PC-3 (cell line): ENCODE data around the gene EDDM3A. TPM values are rescaled to one million over a fixed set of nuclear protein-coding genes. Genes with fewer than 3 reads are reported as not detected.

Source experiments
- ATAC-seq: fragments of 200-7000 bp; cut with Tn5 transposase; 2 replicates; pipeline ENCODE4 v1.9.1; 2020; ENCODE audit warnings: mild to moderate bottlenecking, moderate library complexity
- BruUV-seq: library from RNA; stranded (reverse); fragments of 400-500 nt; replicated peaks from 2 replicates; lab custom pipeline; 2021; lab: Mats Ljungman, UMichigan
- CTCF ChIA-PET: fragments of 300-600 bp; sonication (Branson Sonifier 250); formaldehyde crosslinking; loops from one replicate; lab custom pipeline; 2022; ENCODE audit warnings: antibody characterized with exemption; lab: Charles Lee
- POLR2A ChIA-PET: fragments of 300-600 bp; sonication (Branson Sonifier 250); formaldehyde crosslinking; loops from one replicate; lab custom pipeline; 2022; ENCODE audit warnings: antibody characterized with exemption; ENCODE audit not compliant: unreplicated experiment; lab: Charles Lee
- DNase-seq: peaks from one replicate; pipeline ENCODE4 v3.0.0-alpha.2; 2015
- H2AFZ ChIP-seq: fragments of 300-600 bp; sonication (generic); 2 replicates; pipeline ENCODE4 v1.6.0; 2016; ENCODE audit warnings: antibody characterized with exemption, low read length
- H3F3A ChIP-seq: fragments of 300-600 bp; sonication (generic); one replicate; pipeline ENCODE4 v1.6.0; 2017; ENCODE audit warnings: antibody characterized with exemption, low read length, control low read depth, mild to moderate bottlenecking; ENCODE audit not compliant: unreplicated experiment
- H3K27ac ChIP-seq: fragments of 300-600 bp; sonication (generic); 2 replicates; pipeline ENCODE4 v1.5.1; 2016; ENCODE audit warnings: mild to moderate bottlenecking, low read length
- H3K27me3 ChIP-seq: fragments of 300-600 bp; sonication (generic); 2 replicates; pipeline ENCODE4 v1.6.1; 2016; ENCODE audit warnings: low read length, mixed read lengths
- H3K36me3 ChIP-seq: fragments of 300-600 bp; sonication (generic); 2 replicates; pipeline ENCODE4 v1.6.1; 2016; ENCODE audit warnings: low read depth, mixed run types, low read length, mixed read lengths
- H3K4me1 ChIP-seq: fragments of 300-600 bp; sonication (generic); 2 replicates; pipeline ENCODE4 v1.5.1; 2016; ENCODE audit warnings: low read length; ENCODE audit not compliant: insufficient read depth
- H3K4me2 ChIP-seq: fragments of 300-600 bp; sonication (generic); 2 replicates; pipeline ENCODE4 v1.6.0; 2016; ENCODE audit warnings: low read length
- H3K4me3 ChIP-seq: fragments of 300-600 bp; sonication (generic); 2 replicates; pipeline ENCODE4 v1.5.1; 2016; ENCODE audit warnings: mild to moderate bottlenecking, low read length, mixed read lengths
- H3K79me2 ChIP-seq: fragments of 300-600 bp; sonication (generic); 2 replicates; pipeline ENCODE4 v1.6.1; 2017; ENCODE audit warnings: low read length, mixed read lengths
- H3K9ac ChIP-seq: fragments of 300-600 bp; sonication (generic); 2 replicates; pipeline ENCODE4 v1.6.0; 2016; ENCODE audit warnings: mild to moderate bottlenecking, low read length
- H3K9me2 ChIP-seq: fragments of 300-600 bp; sonication (generic); replicated peaks from 2 replicates; pipeline ENCODE4 v1.6.1; 2016; ENCODE audit warnings: mixed run types, low read length, mixed read lengths
- H3K9me3 ChIP-seq: fragments of 300-600 bp; sonication (generic); 2 replicates; pipeline ENCODE4 v1.6.1; 2016; ENCODE audit warnings: low read length, mixed read lengths
- H4K20me1 ChIP-seq: fragments of 300-600 bp; sonication (generic); 2 replicates; pipeline ENCODE4 v1.6.1; 2016; ENCODE audit warnings: low read length, mixed read lengths
- CTCF ChIP-seq: fragments of 300-600 bp; sonication (generic); conservative IDR thresholded peaks from 2 replicates; pipeline ENCODE4 v1.5.1; 2017; ENCODE audit warnings: antibody characterized with exemption, low read depth, mild to moderate bottlenecking, low read length
- EZH2 ChIP-seq: fragments of 300-600 bp; sonication (generic); IDR thresholded peaks from one replicate; pipeline ENCODE4 v1.6.1; 2017; ENCODE audit warnings: antibody characterized with exemption, mild to moderate bottlenecking, low read length; ENCODE audit not compliant: unreplicated experiment
- EZH2phosphoT487 ChIP-seq: fragments of 300-600 bp; sonication (generic); IDR thresholded peaks from 2 replicates; pipeline ENCODE4 v1.6.1; 2018; ENCODE audit warnings: mild to moderate bottlenecking, antibody characterized with exemption, low read length, borderline replicate concordance
- intact Hi-C: fragments of 100-400 bp; cut with micrococcal nuclease; formaldehyde crosslinking; loops from 2 replicates; pipeline ENCODE4 v1.9.0; 2023
- total RNA-seq: library from RNA; depleted of rRNA; stranded (reverse); fragments of >200 nt; gene quantifications from 2 replicates; pipeline ENCODE4 v1.2.3, GENCODE V29; 2014

Gene EDDM3A
- total RNA-seq, 1 experiment from 2014 or later = not detected

DNA sequence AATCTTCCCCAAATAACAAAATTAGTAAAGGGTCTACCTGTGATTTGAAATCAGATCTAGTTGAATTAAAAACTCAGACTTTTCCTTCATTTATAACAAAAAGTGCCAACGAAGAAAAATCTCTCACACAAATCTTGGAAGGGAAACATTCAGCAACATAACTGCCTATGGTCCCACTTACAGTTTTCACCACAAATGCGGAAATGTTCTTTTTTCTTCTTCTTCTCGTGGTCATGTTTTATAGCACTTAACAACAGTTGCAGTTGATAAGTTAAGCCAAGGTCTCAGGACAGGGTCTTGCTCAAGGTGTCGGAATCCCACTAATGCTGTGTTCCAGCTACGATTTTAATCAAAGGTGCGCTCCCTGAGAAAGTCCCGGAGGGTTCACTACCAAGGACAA, 45.5 kb downstream of the EDDM3A start:
- no peak overlapping the region for H2AFZ ChIP-seq
- TF ChIP-seq EZH2phosphoT487 (no peak), EZH2 (no peak), CTCF (no peak)
- BruUV-seq = no TSS peak
- no peaks in the 10 kb centered on the region for H3K9me2 ChIP-seq
- H3K4me3 ChIP-seq = no peak overlapping the region
- ATAC-seq (no peak), DNase-seq (no peak)
- no peaks in the 10 kb centered on the region for H3K4me1 ChIP-seq
- no peak overlapping the region for H3K9ac ChIP-seq
- no peaks in the 10 kb centered on the region for H3K79me2 ChIP-seq
- no peak overlapping the region for H3K27ac ChIP-seq
- POLR2A ChIA-PET = no interaction called here
- H3K9me3 ChIP-seq = no peaks in the 10 kb centered on the region
- H3K36me3 ChIP-seq = no peaks in the 10 kb centered on the region
- intact Hi-C loops = no loop called here
- H4K20me1 ChIP-seq = no peaks in the 10 kb centered on the region
- CTCF ChIA-PET = no interaction called here
- no peaks in the 10 kb centered on the region for H3F3A ChIP-seq
- peaks cover 56% of the 10 kb centered on the region for H3K27me3 ChIP-seq
- no peak overlapping the region for H3K4me2 ChIP-seq

DNA sequence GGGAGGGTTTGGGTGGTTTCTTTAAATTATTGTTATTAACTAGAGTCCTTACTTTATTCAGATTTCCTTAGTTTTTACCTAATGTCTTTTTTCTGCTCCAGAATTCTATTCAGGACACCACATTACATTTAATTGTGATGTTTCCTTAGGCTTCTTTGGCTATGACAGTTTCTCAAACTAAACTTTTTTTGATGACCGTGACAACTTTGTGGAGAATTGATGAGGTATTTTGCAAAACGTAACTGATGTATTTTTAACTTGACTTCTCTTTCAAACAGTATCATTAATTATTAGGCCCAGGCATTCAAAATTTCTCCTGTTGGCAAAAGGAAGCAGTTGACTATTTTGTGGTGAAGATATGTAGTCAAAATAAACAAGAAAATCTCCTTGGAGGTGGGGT, 45.9 kb downstream of the EDDM3A start:
- no peak for DNase-seq
- Histone ChIP-seq H3K9me3 (no peaks in the 10 kb centered on the region), H4K20me1 (no peaks in the 10 kb centered on the region), H3F3A (no peaks in the 10 kb centered on the region), H3K27me3 (peaks cover 53% of the 10 kb centered on the region), H3K36me3 (no peaks in the 10 kb centered on the region), H3K4me2 (no peak overlapping the region), H3K4me3 (no peak overlapping the region), H3K9me2 (no peaks in the 10 kb centered on the region), H3K9ac (no peak overlapping the region), H3K4me1 (no peaks in the 10 kb centered on the region), H3K79me2 (no peaks in the 10 kb centered on the region), H3K27ac (no peak overlapping the region), H2AFZ (no peak overlapping the region)
- intact Hi-C loops = no loop called here
- POLR2A ChIA-PET = no interaction called here
- no TSS peak for BruUV-seq
- no peak for ATAC-seq
- TF ChIP-seq EZH2phosphoT487 (no peak), EZH2 (no peak), CTCF (no peak)
- CTCF ChIA-PET = no interaction called here

- H3K4me2 ChIP-seq = no peak overlapping the region
- no peak overlapping the region for H3K4me3 ChIP-seq
- ChIA-PET POLR2A (no interaction called here), CTCF (no interaction called here)
- H3K36me3 ChIP-seq = no peaks in the 10 kb centered on the region
- no peak overlapping the region for H3K27ac ChIP-seq
- no peaks in the 10 kb centered on the region for H4K20me1 ChIP-seq
- no TSS peak for BruUV-seq
- DNase-seq = no peak
- no peaks in the 10 kb centered on the region for H3K9me3 ChIP-seq
- TF ChIP-seq CTCF (no peak), EZH2 (no peak), EZH2phosphoT487 (no peak)
- intact Hi-C loops = no loop called here
- no peaks in the 10 kb centered on the region for H3F3A ChIP-seq
- no peaks in the 10 kb centered on the region for H3K4me1 ChIP-seq
- peaks cover 49% of the 10 kb centered on the region for H3K27me3 ChIP-seq
- no peak overlapping the region for H2AFZ ChIP-seq
- no peak overlapping the region for H3K9ac ChIP-seq
- H3K79me2 ChIP-seq = no peaks in the 10 kb centered on the region
- ATAC-seq = no peak
- no peaks in the 10 kb centered on the region for H3K9me2 ChIP-seq
Observed at GRCh38 chr14:20792556-20792955, 46.9 kb downstream of the EDDM3A start.
